K562 (cell line): ENCODE measurements around the gene NOA1. TPM values are rescaled to one million over a fixed set of nuclear protein-coding genes. Genes with fewer than 3 reads are reported as not detected.

Source experiments
- ATAC-seq: fragments of 200-7000 bp; cut with Tn5 transposase; 3 replicates; pipeline ENCODE4 v1.9.1; 2020; ENCODE audit warnings: moderate library complexity
- BruUV-seq: library from RNA; stranded (reverse); fragments of 400-500 nt; replicated peaks from 2 replicates; lab custom pipeline; 2021; lab: Mats Ljungman, UMichigan
- CTCF ChIA-PET: fragments of 300-600 bp; formaldehyde crosslinking; extraction: SDS; loops from one replicate; lab custom pipeline; 2021; ENCODE audit warnings: low intra/inter-chr PET ratio; lab: Yijun Ruan, JAX
- POLR2A ChIA-PET: fragments of 300-600, 350-650 bp; sonication (Branson Sonifier 250); formaldehyde crosslinking; extraction: SDS; loops from one replicate; lab custom pipeline; 2021; ENCODE audit warnings: antibody characterized with exemption, inconsistent platforms; lab: Yijun Ruan, JAX
- DNase-seq, 4 experiments: peaks; one replicate each; pipeline versions ENCODE4 v3.0.0 to v3.0.0-alpha.2; 2011 to 2018; ENCODE audit warnings: low spot score in 3 of 4, mixed read lengths in 3 of 4; ENCODE audit errors: extremely low read depth in 1 of 4
- FAIRE-seq: peaks from 2 replicates; lab custom pipeline; 2011; peaks lifted over from hg19 to GRCh38; lab: Jason Lieb, UNC
- H2AFZ ChIP-seq: 2 replicates; pipeline ENCODE4 v1.6.0; 2011; ENCODE audit warnings: low read depth, low read length, control low read depth, inconsistent platforms
- H3K27ac ChIP-seq: fragments of 200-600 bp; 3 replicates; pipeline ENCODE4 v1.8.0; 2011; ENCODE audit warnings: low read depth, mild to moderate bottlenecking, control low read depth, inconsistent platforms, low read length, moderate library complexity, mixed read lengths; ENCODE audit errors: extremely low read depth
- H3K27me3 ChIP-seq, 2 experiments: fragments of 300-600 bp in 1 of 2; 2 replicates in 1 of 2; 3 replicates in 1 of 2; pipeline versions ENCODE4 v1.6.0 to v1.8.0; 2011; ENCODE audit warnings: inconsistent platforms in 2 of 2, low read length in 2 of 2, mild to moderate bottlenecking in 1 of 2, mixed read lengths in 1 of 2, moderate library complexity in 1 of 2; ENCODE audit not compliant: control insufficient read depth in 2 of 2, insufficient read depth in 2 of 2
- H3K36me3 ChIP-seq: fragments of 300-600 bp; 3 replicates; pipeline ENCODE4 v1.8.0; 2011; ENCODE audit warnings: mild to moderate bottlenecking, low read length, inconsistent platforms; ENCODE audit not compliant: control insufficient read depth, insufficient read depth
- H3K4me1 ChIP-seq, 2 experiments: fragments of 200-600 bp in 1 of 2; replicated peaks in 1 of 2; 2 replicates in 1 of 2; 3 replicates in 1 of 2; pipeline versions ENCODE4 v1.5.1 to v1.8.0; 2011; ENCODE audit warnings: inconsistent platforms in 2 of 2, low read length in 2 of 2, mild to moderate bottlenecking in 1 of 2, mixed read lengths in 1 of 2, moderate library complexity in 1 of 2; ENCODE audit not compliant: control insufficient read depth in 2 of 2, insufficient read depth in 2 of 2
- H3K4me2 ChIP-seq: 2 replicates; pipeline ENCODE4 v1.6.1; 2011; ENCODE audit warnings: low read length, control low read depth, inconsistent platforms, mixed read lengths; ENCODE audit not compliant: insufficient read depth
- H3K4me3 ChIP-seq: fragments of 200-600 bp; sonication (generic), shearing (Covaris generic); 2 replicates; pipeline ENCODE4 v1.5.1; 2016; ENCODE audit warnings: control low read depth, inconsistent platforms
- H3K79me2 ChIP-seq: fragments of 200-600 bp; 3 replicates; pipeline ENCODE4 v1.8.0; 2011; ENCODE audit warnings: low read length, inconsistent platforms; ENCODE audit not compliant: control insufficient read depth, insufficient read depth
- H3K9ac ChIP-seq, 2 experiments: 2 replicates each; pipeline versions ENCODE4 v1.6.0 to v1.6.1; 2011; ENCODE audit warnings: low read depth in 2 of 2, low read length in 2 of 2, control low read depth in 1 of 2, inconsistent platforms in 1 of 2, mild to moderate bottlenecking in 1 of 2, mixed read lengths in 1 of 2; ENCODE audit not compliant: insufficient read depth in 1 of 2
- H3K9me1 ChIP-seq: one replicate; pipeline ENCODE4 v1.6.0; 2011; ENCODE audit warnings: inconsistent platforms, mild to moderate bottlenecking, low read length, moderate library complexity; ENCODE audit not compliant: control insufficient read depth, insufficient read depth
- H3K9me3 ChIP-seq: replicated peaks from 2 replicates; pipeline ENCODE4 v1.5.1; 2011; ENCODE audit warnings: low read depth, low read length, inconsistent platforms; ENCODE audit not compliant: control insufficient read depth, insufficient read depth
- H4K20me1 ChIP-seq: replicated peaks from 2 replicates; pipeline ENCODE4 v1.6.1; 2011; ENCODE audit warnings: low read length, inconsistent platforms, mixed read lengths; ENCODE audit not compliant: control insufficient read depth, insufficient read depth
- BCL6 ChIP-seq: fragments of 250-450 bp; sonication (Bioruptor Pico); IDR thresholded peaks from 2 replicates; pipeline ENCODE4 v1.4.0; 2020
- BRF2 ChIP-seq: IDR thresholded peaks from 3 replicates; pipeline ENCODE4 v1.6.1; 2011; ENCODE audit warnings: borderline replicate concordance, mild to moderate bottlenecking; ENCODE audit not compliant: insufficient read length, insufficient read depth
- CBX3 ChIP-seq, 2 experiments: IDR thresholded peaks; 1 replicate in 1 of 2; 2 replicates in 1 of 2; pipeline ENCODE4 v1.6.1; 2012; ENCODE audit warnings: inconsistent platforms in 2 of 2, low read length in 2 of 2, borderline replicate concordance in 1 of 2, control low read depth in 1 of 2
- CHD2 ChIP-seq: IDR thresholded peaks from 2 replicates; pipeline ENCODE4 v1.6.1; 2011; ENCODE audit warnings: low read depth, low read length
- CHD4 ChIP-seq: fragments of 200-600 bp; sonication (generic); IDR thresholded peaks from 3 replicates; pipeline ENCODE4 v1.6.1; 2012; ENCODE audit warnings: low read depth, mild to moderate bottlenecking, mixed read lengths, low read length, inconsistent platforms; ENCODE audit not compliant: insufficient read depth, insufficient replicate concordance, poor library complexity, severe bottlenecking
- DEAF1 ChIP-seq: fragments of 450-650 bp; formaldehyde crosslinking; IDR thresholded peaks from 2 replicates; pipeline ENCODE4 v1.4.0; 2020; ENCODE audit warnings: mild to moderate bottlenecking, moderate library complexity
- MAFG ChIP-seq: fragments of 450-650 bp; conservative IDR thresholded peaks from 2 replicates; pipeline ENCODE4 v1.6.1; 2016; ENCODE audit warnings: missing genetic modification characterization, missing compliant biosample characterization
- TEAD2 ChIP-seq: fragments of 450-650 bp; IDR thresholded peaks from 2 replicates; pipeline ENCODE4 v1.6.1; 2016; ENCODE audit warnings: missing genetic modification characterization, control low read depth, missing compliant biosample characterization
- TGIF2 ChIP-seq: sonication (generic); formaldehyde crosslinking; IDR thresholded peaks from 2 replicates; pipeline ENCODE4 v1.8.1; 2022; ENCODE audit warnings: mild to moderate bottlenecking, missing genetic modification reagents, moderate library complexity
- THRA ChIP-seq: fragments of 450-650 bp; IDR thresholded peaks from 2 replicates; pipeline ENCODE4 v1.6.1; 2017; ENCODE audit warnings: mild to moderate bottlenecking, moderate library complexity
- ZNF316 ChIP-seq: fragments of 450-650 bp; IDR thresholded peaks from 2 replicates; pipeline ENCODE4 v1.6.1; 2016
- ZNF445 ChIP-seq: fragments of 250-450 bp; sonication (Bioruptor Pico); IDR thresholded peaks from 2 replicates; pipeline ENCODE4 v1.4.0; 2020; ENCODE audit warnings: low read depth, mild to moderate bottlenecking, moderate library complexity
- ZNF561 ChIP-seq: fragments of 450-650 bp; formaldehyde crosslinking; conservative IDR thresholded peaks from 2 replicates; pipeline ENCODE4 v1.4.0; 2020; ENCODE audit warnings: mild to moderate bottlenecking, moderate library complexity
- ZZZ3 ChIP-seq: fragments of 450-650 bp; IDR thresholded peaks from 2 replicates; pipeline ENCODE4 v1.6.1; 2016; ENCODE audit warnings: antibody characterized with exemption, mild to moderate bottlenecking, moderate library complexity
- WGBS: fragments of 100-300 bp; shearing (Covaris generic); methylation state at CpG from one replicate; pipeline ENCODE4 v1.1.6; 2016; ENCODE audit warnings: low coverage, mixed read lengths; ENCODE audit not compliant: insufficient coverage; ENCODE audit errors: missing lambda C conversion rate; 5-methylcytosine and 5-hydroxymethylcytosine counted together
- in situ Hi-C: fragments of 300-500 bp; cut with MboI; formaldehyde crosslinking; loops from 4 replicates; pipeline ENCODE4 v1.15.0; 2018; ENCODE audit warnings: inconsistent platforms, mixed read lengths
- intact Hi-C: fragments of 100-400 bp; cut with micrococcal nuclease; formaldehyde crosslinking; loops from 2 replicates; pipeline ENCODE4 v1.14.2; 2022
- polyA plus RNA-seq, 8 experiments: library from polyadenylated mRNA; depleted of rRNA in 4 of 8; stranded (reverse) in 5 of 8; unstranded in 3 of 8; fragments of >200 nt; fragmentation: Nextera tagmentation in 2 of 8; fragmentation: Illumina TruSeq in 1 of 8; extraction: Ambion mirVana in 2 of 8; extraction: Trizol in 1 of 8; gene quantifications; 2 replicates each; pipeline versions ENCODE4 v1.2.1 to v1.2.3, GENCODE V29; 2011 to 2014; ENCODE audit warnings: inconsistent platforms in 1 of 8, missing spikeins in 1 of 8
- total RNA-seq, 7 experiments: library from RNA; depleted of rRNA in 6 of 7; stranded (reverse); fragments of >200 nt in 6 of 7; fragmentation: Illumina TruSeq in 2 of 7; extraction: Trizol in 2 of 7; gene quantifications; 2 replicates each; pipeline versions ENCODE4 v1.2.1 to v1.2.3, GENCODE V29; 2011 to 2021; ENCODE audit warnings: low replicate concordance in 1 of 7
- TF ChIP-seq, protein P1 (sequence below): sonication (generic); formaldehyde crosslinking; IDR thresholded peaks from 2 replicates; pipeline ENCODE4 v1.8.0; 2022; ENCODE audit warnings: missing genetic modification reagents, mild to moderate bottlenecking, borderline replicate concordance
- TF ChIP-seq, protein P2 (sequence below): sonication (generic); formaldehyde crosslinking; IDR thresholded peaks from 2 replicates; pipeline ENCODE4 v1.8.0; 2022; ENCODE audit warnings: mild to moderate bottlenecking, low read depth, missing genetic modification reagents

NOA1 gene
- total and polyA plus RNA-seq, 9 of the 15 experiments (the other 6 are each of a cell fraction or from before 2014, with no cell fraction given), result 2.6 to 26.6 (median 16.7) TPM

GRCh38 chr4:56927196-56927595 lies 50.2 kb downstream of the NOA1 start:
- no TSS peak for BruUV-seq
- Histone ChIP-seq H3K27ac (no peak overlapping the region), H4K20me1 (no peaks in the 10 kb centered on the region), H3K9ac (no peak overlapping the region), H3K4me1 (no peaks in the 10 kb centered on the region), H3K27me3 (no peaks in the 10 kb centered on the region), H3K9me3 (no peaks in the 10 kb centered on the region), H3K79me2 (peaks cover 16% of the 10 kb centered on the region; the same call in 2 of the 3 replicates), H2AFZ (no peak overlapping the region), H3K4me3 (no peak overlapping the region), H3K9me1 (no peaks in the 10 kb centered on the region), H3K36me3 (peaks cover 57% of the 10 kb centered on the region), H3K4me2 (no peak overlapping the region)
- in situ Hi-C loops, result no loop called here
- intact Hi-C loops, result no loop called here
- ATAC-seq, result no peak
- FAIRE-seq, result no peak
- ChIA-PET POLR2A (interaction anchor here (1.1 to 1.2 kb wide), 2 partner anchors 11 to 14 kb away, joined by 3 to 4 read pairs; no protein-coding TSS in a partner anchor), CTCF (no interaction called here)
- no peak for DNase-seq
- 49% methylated on average over 2 of the region's 2 CpGs for WGBS
- TF ChIP-seq BRF2 (no peak), BCL6 (CRISPR knock-in tag) (no peak), DEAF1 (CRISPR knock-in tag) (no peak), TEAD2 (tag) (no peak), ZNF561 (CRISPR knock-in tag) (no peak), CHD4 (no peak), THRA (no peak), TGIF2 (CRISPR knock-in tag) (no peak), ZNF445 (CRISPR knock-in tag) (no peak), MAFG (tag) (0 out of 2 replicates have a peak, but pooled peaks have one; percentile 38), ZNF316 (peak; percentile 86), CHD2 (no peak), ZZZ3 (no peak), CBX3 (IDR thresholded peaks at IDR 0.05; ENCODE audit: borderline replicate concordance in 1 of 2, low read length in 2 of 2) (no peak)
- TF ChIP-seq, protein P1, sequence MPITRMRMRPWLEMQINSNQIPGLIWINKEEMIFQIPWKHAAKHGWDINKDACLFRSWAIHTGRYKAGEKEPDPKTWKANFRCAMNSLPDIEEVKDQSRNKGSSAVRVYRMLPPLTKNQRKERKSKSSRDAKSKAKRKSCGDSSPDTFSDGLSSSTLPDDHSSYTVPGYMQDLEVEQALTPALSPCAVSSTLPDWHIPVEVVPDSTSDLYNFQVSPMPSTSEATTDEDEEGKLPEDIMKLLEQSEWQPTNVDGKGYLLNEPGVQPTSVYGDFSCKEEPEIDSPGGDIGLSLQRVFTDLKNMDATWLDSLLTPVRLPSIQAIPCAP (CRISPR knock-in tag), result no peak
- TF ChIP-seq, protein P2, sequence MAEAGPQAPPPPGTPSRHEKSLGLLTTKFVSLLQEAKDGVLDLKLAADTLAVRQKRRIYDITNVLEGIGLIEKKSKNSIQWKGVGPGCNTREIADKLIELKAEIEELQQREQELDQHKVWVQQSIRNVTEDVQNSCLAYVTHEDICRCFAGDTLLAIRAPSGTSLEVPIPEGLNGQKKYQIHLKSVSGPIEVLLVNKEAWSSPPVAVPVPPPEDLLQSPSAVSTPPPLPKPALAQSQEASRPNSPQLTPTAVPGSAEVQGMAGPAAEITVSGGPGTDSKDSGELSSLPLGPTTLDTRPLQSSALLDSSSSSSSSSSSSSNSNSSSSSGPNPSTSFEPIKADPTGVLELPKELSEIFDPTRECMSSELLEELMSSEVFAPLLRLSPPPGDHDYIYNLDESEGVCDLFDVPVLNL, result no peak
